Measurements from ENCODE around the gene AGPAT2. TPM values are rescaled to one million over a fixed set of nuclear protein-coding genes. Genes with fewer than 3 reads are reported as not detected.

AGPAT2 gene
- polyA plus RNA-seq, 1 of the 3 experiments (the other 2 are of a cell fraction), result 46.8 TPM

DNA sequence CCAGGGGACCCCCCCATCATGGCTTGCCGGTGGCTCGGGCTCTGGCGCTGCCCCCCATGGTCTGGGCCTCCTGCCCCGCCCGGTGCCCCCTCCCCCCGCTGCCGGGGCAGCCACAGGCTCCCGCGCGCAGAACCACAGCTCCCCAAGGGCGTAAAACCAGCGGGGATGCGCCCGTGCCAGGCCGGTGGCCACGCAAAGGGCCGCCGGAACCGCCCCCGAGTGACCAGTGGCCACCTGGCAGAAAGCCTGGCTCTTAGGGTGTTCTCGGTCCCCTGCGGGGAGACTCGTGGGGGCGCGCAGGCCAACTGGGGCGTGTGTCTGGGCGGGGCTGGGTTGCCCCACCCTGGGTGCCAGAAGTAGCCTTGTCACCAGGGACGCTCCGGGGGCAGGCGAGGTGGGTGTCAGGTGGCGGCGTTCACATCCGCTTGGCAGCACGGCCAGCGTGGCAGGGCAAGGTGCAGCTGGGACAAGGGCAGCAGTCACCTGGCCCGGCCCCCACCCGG, 515 bp upstream of the AGPAT2 start (continued):
- TF ChIP-seq MAX (IDR thresholded peaks at IDR 0.05; ENCODE audit: low read depth) (no peak), TAF1 (IDR thresholded peaks at IDR 0.05; ENCODE audit: borderline replicate concordance, low read depth, low read length) (no peak), POLR2AphosphoS5 (IDR thresholded peaks at IDR 0.05; ENCODE audit: low read depth, low read length) (no peak), RAD21 (IDR thresholded peaks at IDR 0.05; ENCODE audit: low read length) (no peak), USF1 (IDR thresholded peaks at IDR 0.05; ENCODE audit: borderline replicate concordance, low read depth) (no peak), YY1 (IDR thresholded peaks at IDR 0.05; ENCODE audit: low read depth) (no peak)

DNA sequence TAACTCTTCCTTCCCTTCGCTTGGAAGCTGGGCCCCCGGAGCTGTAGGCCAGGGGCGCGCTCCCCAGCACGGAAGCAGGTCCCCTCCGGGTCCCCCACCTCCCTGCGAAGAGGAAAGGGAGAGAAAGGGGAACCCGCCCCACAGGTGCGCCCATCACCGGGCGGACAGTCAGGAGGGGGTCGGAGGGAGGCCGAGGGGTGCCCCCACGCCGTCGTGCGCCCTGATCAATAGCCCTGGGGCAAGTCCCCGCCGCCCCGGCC, 793 bp downstream of the AGPAT2 start:
- CTCF ChIA-PET, result interaction anchor here (0.7 to 8.5 kb wide), 9 partner anchors 9 to 198 kb away, joined by 3 to 90 read pairs (median 3); no protein-coding TSS in a partner anchor
- TF ChIP-seq, protein P1, sequence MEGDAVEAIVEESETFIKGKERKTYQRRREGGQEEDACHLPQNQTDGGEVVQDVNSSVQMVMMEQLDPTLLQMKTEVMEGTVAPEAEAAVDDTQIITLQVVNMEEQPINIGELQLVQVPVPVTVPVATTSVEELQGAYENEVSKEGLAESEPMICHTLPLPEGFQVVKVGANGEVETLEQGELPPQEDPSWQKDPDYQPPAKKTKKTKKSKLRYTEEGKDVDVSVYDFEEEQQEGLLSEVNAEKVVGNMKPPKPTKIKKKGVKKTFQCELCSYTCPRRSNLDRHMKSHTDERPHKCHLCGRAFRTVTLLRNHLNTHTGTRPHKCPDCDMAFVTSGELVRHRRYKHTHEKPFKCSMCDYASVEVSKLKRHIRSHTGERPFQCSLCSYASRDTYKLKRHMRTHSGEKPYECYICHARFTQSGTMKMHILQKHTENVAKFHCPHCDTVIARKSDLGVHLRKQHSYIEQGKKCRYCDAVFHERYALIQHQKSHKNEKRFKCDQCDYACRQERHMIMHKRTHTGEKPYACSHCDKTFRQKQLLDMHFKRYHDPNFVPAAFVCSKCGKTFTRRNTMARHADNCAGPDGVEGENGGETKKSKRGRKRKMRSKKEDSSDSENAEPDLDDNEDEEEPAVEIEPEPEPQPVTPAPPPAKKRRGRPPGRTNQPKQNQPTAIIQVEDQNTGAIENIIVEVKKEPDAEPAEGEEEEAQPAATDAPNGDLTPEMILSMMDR (IDR thresholded peaks at IDR 0.05), result 0 out of 2 replicates have a peak, but pooled peaks have one; percentile 2
- TF ChIP-seq EP300 (IDR thresholded peaks at IDR 0.05; ENCODE audit: borderline replicate concordance in 1 of 2, low read depth in 1 of 2, low read length in 1 of 2) (no peak), EZH2phosphoT487 (IDR thresholded peaks at IDR 0.05; ENCODE audit: borderline replicate concordance, low read depth) (no peak)

DNA sequence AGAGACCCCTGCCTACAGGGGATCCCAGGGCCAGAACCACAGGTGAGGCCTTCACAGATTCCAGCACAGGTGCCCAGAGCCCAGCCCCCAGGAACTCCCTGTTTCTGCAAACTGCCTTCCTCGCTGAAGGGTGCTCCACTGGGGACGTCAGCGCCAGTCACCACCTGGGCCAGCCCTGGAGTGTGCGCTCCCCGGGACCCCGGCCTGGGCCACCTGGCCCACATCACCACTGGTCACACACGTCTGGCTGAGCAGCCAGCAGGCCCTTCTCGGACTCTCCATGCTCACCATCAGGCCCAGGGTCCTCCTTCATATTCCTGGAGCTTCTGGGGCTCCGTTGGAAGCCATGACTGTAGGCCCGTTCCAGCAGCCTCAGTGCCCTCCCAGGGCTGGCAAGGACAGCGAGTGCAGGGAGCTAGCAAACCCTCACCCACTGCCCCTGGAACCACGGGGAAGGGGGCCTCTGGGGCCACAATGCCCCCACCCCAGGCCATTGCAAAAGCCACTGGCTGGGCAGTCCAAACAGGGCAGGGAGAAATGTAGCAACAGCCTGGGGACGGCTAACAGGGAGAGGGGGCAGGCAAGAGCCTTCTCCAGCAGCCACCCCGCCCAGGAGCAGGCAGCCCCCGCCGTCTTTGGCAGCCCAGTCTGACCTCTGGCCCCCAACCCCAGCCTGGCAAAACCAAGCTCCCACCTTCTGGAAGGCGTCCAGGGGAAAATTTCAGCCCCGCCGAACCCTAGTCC, 1.3 kb downstream of the AGPAT2 start:
- WGBS (ENCODE audit: low lambda C conversion rate), result 100% methylated on average over 1 of the region's 19 CpGs
- TF ChIP-seq, protein P1 (IDR thresholded peaks at IDR 0.05), result 0 out of 2 replicates have a peak, but pooled peaks have one; percentile 12
- no peak for TF ChIP-seq SMC3 (IDR thresholded peaks at IDR 0.05; ENCODE audit: low read depth, low read length)
- Histone ChIP-seq H3K9me3 (no peaks in the 10 kb centered on the region), H3K9ac (peak overlapping the region; percentile 71), H4K20me1 (ENCODE audit: insufficient read depth) (peaks cover 7% of the 10 kb centered on the region; the same call in 1 of the 2 replicates), H3K4me1 (ENCODE audit: control insufficient read depth in 1 of 2, insufficient read depth in 2 of 2, low read depth in 1 of 2, low read length in 1 of 2) (peaks cover 4 to 19% of the 10 kb centered on the region in 2 experiments; a peak in 2 of 4 replicates), H3K36me3 (replicated peaks in 1 of 2; ENCODE audit: control insufficient read depth in 1 of 2, insufficient read depth in 2 of 2, low read length in 1 of 2) (no peaks in the 10 kb centered on the region), H3F3A (replicated peaks; ENCODE audit: insufficient read depth) (no peaks in the 10 kb centered on the region), H3K4me3 (ENCODE audit: low read depth in 2 of 2, low read length in 1 of 2) (peak overlapping the region; percentile 72 to 78), H3K27me3 (ENCODE audit: insufficient read depth) (no peaks in the 10 kb centered on the region), H3K4me2 (peak overlapping the region; percentile 100), H3K79me2 (ENCODE audit: insufficient read depth) (peaks cover 22% of the 10 kb centered on the region), H2AFZ (ENCODE audit: low read depth) (peak overlapping the region; percentile 79; the same call in 1 of the 2 replicates), H3K27ac (ENCODE audit: low read depth in 2 of 2, low read length in 1 of 2) (no peak overlapping the region; a peak in 1 of 4 replicates), H3K9me2 (no peaks in the 10 kb centered on the region)
- POLR2A ChIA-PET, result interaction anchor here (1.2 kb wide), 1 partner anchor 10 kb away, joined by 3 read pairs; no protein-coding TSS in a partner anchor
- DNase-seq, result peak; percentile 67
- CTCF ChIA-PET, result interaction anchor here (0.7 to 8.5 kb wide), 9 partner anchors 9 to 197 kb away, joined by 3 to 90 read pairs (median 3); no protein-coding TSS in a partner anchor

More for the DNA sequence above, 793 bp downstream of the AGPAT2 start:
- 26% methylated on average over 7 of the region's 20 CpGs for WGBS (ENCODE audit: low lambda C conversion rate)
- H2AFZ ChIP-seq (ENCODE audit: low read depth), result peak overlapping the region; percentile 79; the same call in 1 of the 2 replicates
- peak overlapping the region; percentile 71 for H3K9ac ChIP-seq
- no peaks in the 10 kb centered on the region for H3F3A ChIP-seq (replicated peaks; ENCODE audit: insufficient read depth)
- H3K36me3 ChIP-seq (replicated peaks in 1 of 2; ENCODE audit: control insufficient read depth in 1 of 2, insufficient read depth in 2 of 2, low read length in 1 of 2), result no peaks in the 10 kb centered on the region
- POLR2A ChIA-PET, result interaction anchor here (1.2 kb wide), 1 partner anchor 10 kb away, joined by 3 read pairs; no protein-coding TSS in a partner anchor
- H3K79me2 ChIP-seq (ENCODE audit: insufficient read depth), result peaks cover 21% of the 10 kb centered on the region
- H3K27ac ChIP-seq (ENCODE audit: low read depth in 2 of 2, low read length in 1 of 2), result peak overlapping the region in 1 of 2 experiments; percentile 55; a peak in 1 of 4 replicates
- H3K9me3 ChIP-seq, result no peaks in the 10 kb centered on the region
- peak overlapping the region; percentile 72 to 78 for H3K4me3 ChIP-seq (ENCODE audit: low read depth in 2 of 2, low read length in 1 of 2)
- DNase-seq, result no peak
- no peaks in the 10 kb centered on the region for H3K9me2 ChIP-seq
- peak overlapping the region; percentile 100 for H3K4me2 ChIP-seq
- H3K27me3 ChIP-seq (ENCODE audit: insufficient read depth), result no peaks in the 10 kb centered on the region
- peaks cover 7% of the 10 kb centered on the region; the same call in 1 of the 2 replicates for H4K20me1 ChIP-seq (ENCODE audit: insufficient read depth)
- H3K4me1 ChIP-seq (ENCODE audit: control insufficient read depth in 1 of 2, insufficient read depth in 2 of 2, low read depth in 1 of 2, low read length in 1 of 2), result peaks cover 4 to 19% of the 10 kb centered on the region in 2 experiments; a peak in 2 of 4 replicates
